ENCODE results near the gene EDIL3.

DNA sequence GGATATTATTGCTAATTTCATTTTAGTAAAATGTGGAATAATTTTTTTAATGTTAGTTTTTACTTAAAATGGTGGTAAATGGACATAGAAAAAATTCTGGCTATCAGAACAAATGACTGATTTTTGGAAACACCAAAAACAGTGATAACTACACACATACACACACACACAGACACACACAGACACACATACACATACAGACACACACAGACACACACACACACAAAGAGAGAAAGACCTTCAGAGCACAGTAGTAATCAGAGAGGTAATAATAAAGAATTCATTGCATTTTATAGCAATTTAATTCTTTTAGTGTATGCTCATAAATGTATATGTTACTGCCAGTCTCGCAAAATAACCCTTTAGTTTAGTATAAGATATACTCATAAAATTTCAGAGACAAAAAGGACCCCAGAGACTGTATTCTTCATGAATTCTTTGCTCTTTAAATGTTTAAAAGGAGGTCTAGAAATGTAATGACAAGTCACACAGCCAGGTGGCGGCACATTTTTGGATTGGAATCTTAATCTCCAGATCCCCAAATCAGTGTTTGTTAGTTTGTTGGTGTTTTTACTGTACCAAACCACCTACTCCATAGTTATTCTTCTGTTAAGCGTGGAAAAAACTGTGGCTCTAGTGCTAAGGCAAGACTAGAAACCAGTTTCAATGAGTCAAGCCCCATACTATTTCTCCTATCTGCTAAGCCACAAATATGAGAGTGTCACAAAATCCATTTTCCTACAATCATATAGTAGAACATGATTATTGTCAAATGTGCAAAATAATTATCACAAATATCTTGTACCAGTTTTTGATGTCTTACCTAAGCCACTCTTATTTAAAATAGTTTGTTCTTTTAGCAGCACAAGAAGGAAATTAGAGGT, 109.9 kb downstream of the EDIL3 start:
- TF ChIP-seq, protein P1, sequence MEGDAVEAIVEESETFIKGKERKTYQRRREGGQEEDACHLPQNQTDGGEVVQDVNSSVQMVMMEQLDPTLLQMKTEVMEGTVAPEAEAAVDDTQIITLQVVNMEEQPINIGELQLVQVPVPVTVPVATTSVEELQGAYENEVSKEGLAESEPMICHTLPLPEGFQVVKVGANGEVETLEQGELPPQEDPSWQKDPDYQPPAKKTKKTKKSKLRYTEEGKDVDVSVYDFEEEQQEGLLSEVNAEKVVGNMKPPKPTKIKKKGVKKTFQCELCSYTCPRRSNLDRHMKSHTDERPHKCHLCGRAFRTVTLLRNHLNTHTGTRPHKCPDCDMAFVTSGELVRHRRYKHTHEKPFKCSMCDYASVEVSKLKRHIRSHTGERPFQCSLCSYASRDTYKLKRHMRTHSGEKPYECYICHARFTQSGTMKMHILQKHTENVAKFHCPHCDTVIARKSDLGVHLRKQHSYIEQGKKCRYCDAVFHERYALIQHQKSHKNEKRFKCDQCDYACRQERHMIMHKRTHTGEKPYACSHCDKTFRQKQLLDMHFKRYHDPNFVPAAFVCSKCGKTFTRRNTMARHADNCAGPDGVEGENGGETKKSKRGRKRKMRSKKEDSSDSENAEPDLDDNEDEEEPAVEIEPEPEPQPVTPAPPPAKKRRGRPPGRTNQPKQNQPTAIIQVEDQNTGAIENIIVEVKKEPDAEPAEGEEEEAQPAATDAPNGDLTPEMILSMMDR (conservative IDR thresholded peaks at IDR 0.05; ENCODE audit: low read length), result peak; percentile 76
- no peak for TF ChIP-seq EZH2phosphoT487 (IDR thresholded peaks at IDR 0.05; ENCODE audit: borderline replicate concordance, low read depth, low read length)
